AG04449 (cell line): Measurements from ENCODE around the gene IGDCC3.

Source experiments
- CTCF ChIA-PET: fragments of 350-600 bp; formaldehyde crosslinking; extraction: SDS; loops from one replicate; lab custom pipeline; 2021; ENCODE audit warnings: antibody characterized with exemption; lab: Yijun Ruan, JAX
- POLR2A ChIA-PET: fragments of 400-600, 350-600 bp; formaldehyde crosslinking; extraction: SDS; loops from one replicate; lab custom pipeline; 2020; ENCODE audit warnings: antibody characterized with exemption, inconsistent platforms; lab: Yijun Ruan, JAX
- DNase-seq: peaks from one replicate; pipeline ENCODE4 v3.0.0-alpha.2; 2010; ENCODE audit warnings: low read depth, low spot score
- H3K4me3 ChIP-seq: 2 replicates; pipeline ENCODE4 v1.5.1; 2011; ENCODE audit warnings: low read depth, mild to moderate bottlenecking, control low read depth, low read length
- CTCF ChIP-seq: IDR thresholded peaks from one replicate; pipeline ENCODE4 v1.5.1; 2011; ENCODE audit warnings: mild to moderate bottlenecking, moderate library complexity, low read length, control low read depth, inconsistent platforms; ENCODE audit not compliant: insufficient read depth; ENCODE audit errors: missing control alignments

The IGDCC3 gene

GRCh38 chr15:65368302-65369211 is 9.2 kb downstream of the IGDCC3 start:
- no peak for TF ChIP-seq CTCF
- POLR2A ChIA-PET = no interaction called here
- no peak for DNase-seq
- CTCF ChIA-PET = interaction anchor here (1.7 to 12.1 kb wide), 5 partner anchors 13 to 50 kb away, joined by 5 to 93 read pairs (median 10); no protein-coding TSS in a partner anchor
- H3K4me3 ChIP-seq = no peak overlapping the region

- CTCF ChIA-PET = interaction anchor here (1.0 to 12.1 kb wide), 4 partner anchors 16 to 39 kb away, joined by 3 to 93 read pairs (median 6); no protein-coding TSS in a partner anchor
- H3K4me3 ChIP-seq = no peak overlapping the region
- DNase-seq = no peak
- no peak for TF ChIP-seq CTCF
- POLR2A ChIA-PET = interaction anchor here (0.8 kb wide), 1 partner anchor 62 kb away, joined by 4 read pairs; the partner anchor contains the start of gene RNU5B-1
Observed at GRCh38 chr15:65366122-65366892, 11.5 kb downstream of the IGDCC3 start.

- ChIA-PET CTCF (interaction anchor here (12.1 kb wide), 1 partner anchor 22 kb away, joined by 93 read pairs; no protein-coding TSS in a partner anchor), POLR2A (no interaction called here)
- DNase-seq = no peak
- no peak for TF ChIP-seq CTCF
- no peak overlapping the region for H3K4me3 ChIP-seq
Observed at GRCh38 chr15:65365229-65365628, 12.6 kb downstream of the IGDCC3 start.

GRCh38 chr15:65363766-65364165 is 14.0 kb downstream of the IGDCC3 start:
- no peak for DNase-seq
- H3K4me3 ChIP-seq = no peak overlapping the region
- POLR2A ChIA-PET = no interaction called here
- CTCF ChIA-PET = interaction anchor here (0.7 to 12.1 kb wide), 5 partner anchors 13 to 66 kb away, joined by 3 to 93 read pairs (median 3); no protein-coding TSS in a partner anchor
- TF ChIP-seq CTCF = no peak

- no peak for DNase-seq
- H3K4me3 ChIP-seq = no peak overlapping the region
- ChIA-PET POLR2A (no interaction called here), CTCF (interaction anchor here (1.1 to 12.1 kb wide), 3 partner anchors 14 to 66 kb away, joined by 3 to 93 read pairs (median 3); no protein-coding TSS in a partner anchor)
- TF ChIP-seq CTCF = no peak
Observed at GRCh38 chr15:65363306-65363705, 14.5 kb downstream of the IGDCC3 start.
